Lower leg skin (tissue), 4 donors: ENCODE measurements around the gene ABR. TPM values are rescaled to one million over a fixed set of nuclear protein-coding genes. Genes with fewer than 3 reads are reported as not detected.
A peak's percentile ranks its signal among the peaks of the same experiment; 100 is the strongest.
"Not testable (repeated sequence)": the region's sequence is repeated elsewhere in the genome, so short reads cannot be mapped to it uniquely, and the experiment has no call there.

Source experiments
- DNase-seq, 2 donors: peaks; one replicate each; pipeline ENCODE4 v3.0.0-alpha.2; 2019; ENCODE audit warnings: low spot score in 2 of 2
- H3K4me3 ChIP-seq: fragments of 200-600 bp; sonication (generic); 2 replicates; pipeline ENCODE4 v1.5.1; 2017; ENCODE audit warnings: mild to moderate bottlenecking, low read depth; ENCODE audit not compliant: poor library complexity, severe bottlenecking
- CTCF ChIP-seq, 3 donors: fragments of 450-650 bp; IDR thresholded peaks; one replicate each; pipeline ENCODE4 v1.5.1; 2016; ENCODE audit warnings: antibody characterized with exemption in 3 of 3, mild to moderate bottlenecking in 3 of 3, moderate library complexity in 2 of 3
- POLR2A ChIP-seq, 2 donors: fragments of 450-650 bp; IDR thresholded peaks; one replicate each; pipeline ENCODE4 v1.6.1; 2016 to 2017; ENCODE audit warnings: antibody characterized with exemption in 2 of 2, mild to moderate bottlenecking in 1 of 2, moderate library complexity in 1 of 2
- WGBS, 2 donors: methylation state at CpG; one replicate each; pipeline ENCODE4 v1.1.5; 2018; 5-methylcytosine and 5-hydroxymethylcytosine counted together
- intact Hi-C: fragments of 100-400 bp; cut with DNase I; formaldehyde crosslinking; loops from one replicate; pipeline ENCODE4 v1.15.0; 2023; ENCODE audit warnings: low total_unique reads
- total RNA-seq, 4 donors: library from RNA; depleted of rRNA; stranded (reverse); fragments of >200 nt; gene quantifications; one replicate each; pipeline ENCODE4 v1.1.0, GENCODE V29; 2016

The ABR gene
- total RNA-seq, 4 donors from 2014 or later = 60.9 to 98.8 (median 88.3) TPM

- DNase-seq = no peak
- H3K4me3 ChIP-seq = peak overlapping the region; percentile 60
- 25 to 30% methylated on average over 21 to 24 of the region's 24 CpGs for WGBS, 2 donors
- intact Hi-C loops = no loop called here
- TF ChIP-seq POLR2A (IDR thresholded peaks at IDR 0.05) = no peak
Observed at GRCh38 chr17:1107777-1108477, 71.9 kb downstream of the ABR start.

GRCh38 chr17:1107083-1107776 is 72.6 kb downstream of the ABR start:
- no peak for DNase-seq
- intact Hi-C loops = no loop called here
- H3K4me3 ChIP-seq = no peak overlapping the region
- WGBS, 2 donors = 58 to 73% methylated on average over 16 to 20 of the region's 20 CpGs
- no peak for TF ChIP-seq POLR2A (IDR thresholded peaks at IDR 0.05)

- DNase-seq = no peak
- no peak overlapping the region for H3K4me3 ChIP-seq
- intact Hi-C loops = no loop called here
- WGBS, 2 donors = 80 to 93% methylated on average over 7 of the region's 8 CpGs
- TF ChIP-seq CTCF (IDR thresholded peaks at IDR 0.05) (no peak), POLR2A (IDR thresholded peaks at IDR 0.05) (no peak)
Observed at GRCh38 chr17:1104222-1104621, 75.6 kb downstream of the ABR start.

DNA sequence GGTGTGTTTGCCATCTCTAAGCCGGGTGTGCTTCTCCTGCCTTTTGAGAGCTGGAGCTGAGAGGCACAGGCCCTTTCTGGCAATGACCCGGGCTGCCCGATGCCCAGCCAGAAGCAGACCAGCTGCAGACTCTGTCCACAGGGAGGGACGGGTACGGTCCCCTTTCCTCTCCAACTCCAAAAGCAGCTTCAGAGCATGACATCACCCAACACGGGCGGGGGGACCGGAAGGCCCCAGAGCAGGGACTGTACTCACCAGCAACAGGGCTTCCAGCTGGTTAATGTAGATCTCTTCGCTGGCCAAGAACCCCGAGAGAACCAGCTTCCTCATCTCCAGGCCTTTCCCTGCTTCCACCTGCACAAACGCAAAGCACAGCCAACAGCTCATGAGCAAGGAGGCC is 79.4 kb downstream of the ABR start:
- TF ChIP-seq POLR2A (IDR thresholded peaks at IDR 0.05) = no peak
- no peak for TF ChIP-seq CTCF (IDR thresholded peaks at IDR 0.05)
- no peak overlapping the region for H3K4me3 ChIP-seq
- DNase-seq = no peak
- intact Hi-C loops = no loop called here
- 76 to 88% methylated on average over 11 of the region's 11 CpGs for WGBS, 2 donors

DNA sequence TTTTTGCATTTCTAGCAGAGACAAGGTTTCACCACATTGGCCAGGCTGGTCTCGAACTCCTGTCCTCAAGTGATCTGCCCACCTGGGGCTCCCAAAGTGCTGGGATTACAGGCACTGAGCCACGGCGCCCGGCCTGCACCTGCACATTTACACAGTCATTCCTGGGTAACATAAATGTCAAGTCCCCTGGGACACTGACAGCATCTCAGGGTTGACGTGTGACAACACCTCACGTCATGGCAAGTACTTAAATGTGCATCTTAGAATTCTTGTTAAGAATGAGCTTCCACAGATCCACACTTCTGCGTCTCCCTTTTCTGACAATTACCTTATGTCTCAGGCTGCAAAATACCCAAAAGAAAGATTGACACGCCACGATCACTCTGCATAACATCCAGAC is 80.5 kb downstream of the ABR start:
- H3K4me3 ChIP-seq = no peak overlapping the region
- TF ChIP-seq CTCF (IDR thresholded peaks at IDR 0.05) = no peak
- no peak for TF ChIP-seq POLR2A (IDR thresholded peaks at IDR 0.05)
- intact Hi-C loops = no loop called here
- 93 to 96% methylated on average over 9 of the region's 9 CpGs for whole genome bisulfite sequencing, 2 donors
- DNase-seq = no peak

DNA sequence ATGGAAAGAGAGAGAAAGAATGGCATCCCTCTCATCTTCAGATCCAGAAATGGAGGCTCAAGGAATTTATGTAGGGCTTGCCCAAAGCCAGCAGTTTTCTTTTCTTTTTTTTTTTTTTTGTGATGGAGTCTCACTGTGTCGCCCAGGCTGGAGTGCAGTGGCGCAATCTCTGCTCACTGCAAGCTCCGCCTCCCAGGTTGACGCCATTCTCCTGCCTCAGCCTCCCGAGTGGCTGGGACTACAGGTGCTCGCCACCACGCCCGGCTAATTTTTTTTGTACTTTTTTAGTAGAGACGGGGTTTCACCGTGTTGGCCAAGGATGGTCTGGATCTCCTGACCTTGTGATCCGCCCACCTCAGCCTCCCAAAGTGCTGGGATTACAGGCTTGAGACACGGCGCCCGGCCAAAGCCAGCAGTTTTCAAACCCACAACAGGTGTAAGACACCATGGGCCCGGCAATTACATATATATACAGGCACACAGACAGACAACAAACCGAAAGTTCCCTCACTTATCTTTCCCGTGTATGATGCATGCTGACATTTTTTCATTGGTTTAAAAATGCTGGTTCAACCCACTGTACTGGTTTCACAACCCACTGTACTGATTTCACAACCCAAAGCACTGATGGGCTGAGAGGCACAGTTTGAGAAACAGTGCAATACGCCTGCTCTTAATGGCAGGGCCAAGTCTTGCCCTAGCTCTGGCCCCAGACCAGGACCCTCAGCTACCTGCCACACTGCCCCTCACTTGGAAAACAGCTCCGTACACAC is 81.6 kb downstream of the ABR start:
- WGBS, 2 donors = 81 to 84% methylated on average over 19 of the region's 19 CpGs
- intact Hi-C loops, H3K4me3 ChIP-seq, DNase-seq: not testable (repeated sequence)

DNA sequence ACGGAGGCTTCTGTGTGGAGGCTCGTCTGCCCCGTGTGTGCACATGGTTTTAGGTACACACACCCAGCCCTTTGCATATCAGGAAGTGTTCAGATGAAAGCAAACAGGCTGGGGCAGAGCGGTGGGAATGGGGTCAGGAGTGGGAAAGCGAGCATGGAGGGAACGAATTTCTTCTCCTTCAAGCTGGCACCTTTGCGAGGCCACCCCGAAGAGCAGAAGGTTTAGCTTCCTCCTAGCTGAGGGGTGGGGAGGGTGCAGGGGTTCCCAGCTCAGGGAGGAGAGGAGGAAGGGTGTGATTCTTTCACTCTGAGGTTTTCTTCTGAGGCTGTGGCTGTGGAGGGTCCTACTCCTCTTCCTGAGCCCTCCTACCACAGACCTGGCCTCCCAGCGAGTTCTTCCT is 83.6 kb downstream of the ABR start:
- intact Hi-C loops = no loop called here
- WGBS, 2 donors = 29 to 66% methylated on average over 9 of the region's 9 CpGs
- TF ChIP-seq POLR2A (IDR thresholded peaks at IDR 0.05) = no peak
- TF ChIP-seq CTCF (IDR thresholded peaks at IDR 0.05) = no peak
- DNase-seq = no peak
- no peak overlapping the region for H3K4me3 ChIP-seq
